ENCODE data around the gene TNS2. TPM values are rescaled to one million over a fixed set of nuclear protein-coding genes. Genes with fewer than 3 reads are reported as not detected.

Gene TNS2
- total and polyA plus RNA-seq, 2 experiments from 2014 or later = 1.8 to 6.9 TPM

GRCh38 chr12:53113951-53114350 is 64.1 kb downstream of the TNS2 start (continued):
- TF ChIP-seq REST (IDR thresholded peaks at IDR 0.05; ENCODE audit: unreplicated experiment) = no peak

Small RNA genes within 50 kb of the gene (microRNA-seq; reads per million reads assigned to microRNA genes)
- not detected for gene MIR6757

Small RNA genes within 50 kb of the gene (small RNA-seq; reads per million reads assigned to genes)
- not detected for gene MIR6757 (ENCODE audit: low replicate concordance)

Other genes starting within 250 kb of the TNS2 start
- not detected in 2 replicates for gene KRT4, start 235.9 kb upstream of the TNS2 start, total RNA-seq (2014; rRNA removed; shearing (Covaris generic))
- gene KRT4, start 235.9 kb upstream of the TNS2 start, polyA plus RNA-seq (2016; fragmentation: Nextera tagmentation; extraction: Ambion mirVana) = not detected in 2 replicates
- 0.21 TPM in 1 of 2 replicates, not detected in the other for gene KRT79, start 215.8 kb upstream of the TNS2 start, total RNA-seq (2014; rRNA removed; shearing (Covaris generic))
- gene KRT79, start 215.8 kb upstream of the TNS2 start, polyA plus RNA-seq (2016; fragmentation: Nextera tagmentation; extraction: Ambion mirVana) = not detected in 2 replicates
- not detected in 2 replicates for gene KRT78, start 201.1 kb upstream of the TNS2 start, total RNA-seq (2014; rRNA removed; shearing (Covaris generic))
- gene KRT78, start 201.1 kb upstream of the TNS2 start, polyA plus RNA-seq (2016; fragmentation: Nextera tagmentation; extraction: Ambion mirVana) = not detected in 2 replicates
- gene KRT8, start 145.0 kb upstream of the TNS2 start, total RNA-seq (2014; rRNA removed; shearing (Covaris generic)) = 250 and 264 TPM in 2 replicates
- 322 and 338 TPM in 2 replicates for gene KRT8, start 145.0 kb upstream of the TNS2 start, polyA plus RNA-seq (2016; fragmentation: Nextera tagmentation; extraction: Ambion mirVana)
- gene KRT18, start 100.9 kb upstream of the TNS2 start, total RNA-seq (2014; rRNA removed; shearing (Covaris generic)) = 537 and 552 TPM in 2 replicates
- gene KRT18, start 100.9 kb upstream of the TNS2 start, polyA plus RNA-seq (2016; fragmentation: Nextera tagmentation; extraction: Ambion mirVana) = 1,013 and 1,049 TPM in 2 replicates
- gene EIF4B, start 43.6 kb upstream of the TNS2 start, total RNA-seq (2014; rRNA removed; shearing (Covaris generic)) = 564 and 584 TPM in 2 replicates
- gene EIF4B, start 43.6 kb upstream of the TNS2 start, polyA plus RNA-seq (2016; fragmentation: Nextera tagmentation; extraction: Ambion mirVana) = 130 and 141 TPM in 2 replicates
- gene SPRYD3, start 29.3 kb downstream of the TNS2 start, total RNA-seq (2014; rRNA removed; shearing (Covaris generic)) = 4.7 and 5.4 TPM in 2 replicates
- 3.4 and 4.3 TPM in 2 replicates for gene SPRYD3, start 29.3 kb downstream of the TNS2 start, polyA plus RNA-seq (2016; fragmentation: Nextera tagmentation; extraction: Ambion mirVana)
- gene IGFBP6, start 47.6 kb downstream of the TNS2 start, total RNA-seq (2014; rRNA removed; shearing (Covaris generic)) = 14.1 and 16.6 TPM in 2 replicates
- 14.7 and 17.6 TPM in 2 replicates for gene IGFBP6, start 47.6 kb downstream of the TNS2 start, polyA plus RNA-seq (2016; fragmentation: Nextera tagmentation; extraction: Ambion mirVana)
- not detected in 2 replicates for gene SOAT2, start 53.4 kb downstream of the TNS2 start, total RNA-seq (2014; rRNA removed; shearing (Covaris generic))
- gene SOAT2, start 53.4 kb downstream of the TNS2 start, polyA plus RNA-seq (2016; fragmentation: Nextera tagmentation; extraction: Ambion mirVana) = not detected in 2 replicates
- gene ZNF740, start 130.7 kb downstream of the TNS2 start, total RNA-seq (2014; rRNA removed; shearing (Covaris generic)) = 13.0 and 13.2 TPM in 2 replicates
- 1.3 and 2.6 TPM in 2 replicates for gene ZNF740, start 130.7 kb downstream of the TNS2 start, polyA plus RNA-seq (2016; fragmentation: Nextera tagmentation; extraction: Ambion mirVana)
- 3.6 and 7.1 TPM in 2 replicates for gene CSAD, start 130.9 kb downstream of the TNS2 start, total RNA-seq (2014; rRNA removed; shearing (Covaris generic))
- 3.1 and 3.2 TPM in 2 replicates for gene CSAD, start 130.9 kb downstream of the TNS2 start, polyA plus RNA-seq (2016; fragmentation: Nextera tagmentation; extraction: Ambion mirVana)
- gene ITGB7, start 157.2 kb downstream of the TNS2 start, total RNA-seq (2014; rRNA removed; shearing (Covaris generic)) = 0.39 TPM in 1 of 2 replicates, not detected in the other
- gene ITGB7, start 157.2 kb downstream of the TNS2 start, polyA plus RNA-seq (2016; fragmentation: Nextera tagmentation; extraction: Ambion mirVana) = 0.32 and 0.43 TPM in 2 replicates
- 39.3 and 50.2 TPM in 2 replicates for gene RARG, start 182.1 kb downstream of the TNS2 start, total RNA-seq (2014; rRNA removed; shearing (Covaris generic))
- 16.4 and 18.5 TPM in 2 replicates for gene RARG, start 182.1 kb downstream of the TNS2 start, polyA plus RNA-seq (2016; fragmentation: Nextera tagmentation; extraction: Ambion mirVana)
- gene ESPL1, start 218.2 kb downstream of the TNS2 start, total RNA-seq (2014; rRNA removed; shearing (Covaris generic)) = 39.6 and 56.5 TPM in 2 replicates
- gene ESPL1, start 218.2 kb downstream of the TNS2 start, polyA plus RNA-seq (2016; fragmentation: Nextera tagmentation; extraction: Ambion mirVana) = 12.7 and 13.2 TPM in 2 replicates
- gene PFDN5, start 245.5 kb downstream of the TNS2 start, total RNA-seq (2014; rRNA removed; shearing (Covaris generic)) = 199 and 225 TPM in 2 replicates
- gene PFDN5, start 245.5 kb downstream of the TNS2 start, polyA plus RNA-seq (2016; fragmentation: Nextera tagmentation; extraction: Ambion mirVana) = 567 and 586 TPM in 2 replicates
- 65.0 and 66.5 TPM in 2 replicates for gene MYG1, start 249.6 kb downstream of the TNS2 start, total RNA-seq (2014; rRNA removed; shearing (Covaris generic))
- 94.2 and 100.0 TPM in 2 replicates for gene MYG1, start 249.6 kb downstream of the TNS2 start, polyA plus RNA-seq (2016; fragmentation: Nextera tagmentation; extraction: Ambion mirVana)

Measured in GM23338 (cell line).